ENCODE results near the gene CPSF2. TPM values are rescaled to one million over a fixed set of nuclear protein-coding genes. Genes with fewer than 3 reads are reported as not detected.

CPSF2 gene
- total RNA-seq, 1 donor from 2014 or later: 50.0 TPM

Other genes with a start within 250 kb of the CPSF2 start
- 241 TPM for gene FBLN5, start 174.3 kb upstream of the CPSF2 start, total RNA-seq
- 83.0 TPM for gene TRIP11, start 81.9 kb upstream of the CPSF2 start, total RNA-seq
- 33.6 TPM for gene ATXN3, start 15.4 kb upstream of the CPSF2 start, total RNA-seq
- 124 TPM for gene NDUFB1, start 263 bp upstream of the CPSF2 start, total RNA-seq
- gene SLC24A4, start 201.2 kb downstream of the CPSF2 start, total RNA-seq: 1.8 TPM

Data from mucosa of gallbladder (tissue), 1 donor.